ENCODE data around the gene MACF1.

DNA sequence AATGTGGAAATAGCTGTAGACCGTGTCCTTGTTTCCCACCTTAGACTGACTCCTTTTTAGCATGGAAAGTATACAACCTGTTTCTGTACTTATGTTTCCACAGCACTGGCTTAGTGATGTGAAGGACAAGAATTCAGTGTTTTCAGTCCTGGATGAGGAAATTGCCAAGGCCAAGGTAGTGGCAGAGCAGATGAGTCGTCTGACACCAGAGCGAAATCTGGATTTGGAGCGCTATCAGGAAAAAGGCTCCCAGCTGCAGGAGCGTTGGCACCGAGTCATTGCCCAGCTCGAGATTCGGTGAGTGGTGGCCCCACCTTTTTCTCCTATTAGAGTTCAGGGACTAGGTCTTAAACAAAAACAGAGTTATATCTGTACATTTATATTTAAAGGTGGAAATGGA, 112.6 kb downstream of the MACF1 start:
- TF ChIP-seq, protein P1, sequence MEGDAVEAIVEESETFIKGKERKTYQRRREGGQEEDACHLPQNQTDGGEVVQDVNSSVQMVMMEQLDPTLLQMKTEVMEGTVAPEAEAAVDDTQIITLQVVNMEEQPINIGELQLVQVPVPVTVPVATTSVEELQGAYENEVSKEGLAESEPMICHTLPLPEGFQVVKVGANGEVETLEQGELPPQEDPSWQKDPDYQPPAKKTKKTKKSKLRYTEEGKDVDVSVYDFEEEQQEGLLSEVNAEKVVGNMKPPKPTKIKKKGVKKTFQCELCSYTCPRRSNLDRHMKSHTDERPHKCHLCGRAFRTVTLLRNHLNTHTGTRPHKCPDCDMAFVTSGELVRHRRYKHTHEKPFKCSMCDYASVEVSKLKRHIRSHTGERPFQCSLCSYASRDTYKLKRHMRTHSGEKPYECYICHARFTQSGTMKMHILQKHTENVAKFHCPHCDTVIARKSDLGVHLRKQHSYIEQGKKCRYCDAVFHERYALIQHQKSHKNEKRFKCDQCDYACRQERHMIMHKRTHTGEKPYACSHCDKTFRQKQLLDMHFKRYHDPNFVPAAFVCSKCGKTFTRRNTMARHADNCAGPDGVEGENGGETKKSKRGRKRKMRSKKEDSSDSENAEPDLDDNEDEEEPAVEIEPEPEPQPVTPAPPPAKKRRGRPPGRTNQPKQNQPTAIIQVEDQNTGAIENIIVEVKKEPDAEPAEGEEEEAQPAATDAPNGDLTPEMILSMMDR (IDR thresholded peaks at IDR 0.05 in 8 of 11, conservative IDR thresholded peaks at IDR 0.05 in 3 of 11) = no peak
- TF ChIP-seq POLR2A (IDR thresholded peaks at IDR 0.05) = no peak

Data from spleen (tissue), 7 donors.